Inflammatory macrophage (primary cell): ENCODE data around the gene CCL8.
A peak's percentile ranks its signal among the peaks of the same experiment; 100 is the strongest.
"Not testable (repeated sequence)": the region's sequence is repeated elsewhere in the genome, so short reads cannot be mapped to it uniquely, and the experiment has no call there.

Experiments
- DNase-seq, 2 donors: peaks; one replicate each; pipeline ENCODE4 v3.0.0-alpha.2; 2020 to 2022

CCL8 gene

DNA sequence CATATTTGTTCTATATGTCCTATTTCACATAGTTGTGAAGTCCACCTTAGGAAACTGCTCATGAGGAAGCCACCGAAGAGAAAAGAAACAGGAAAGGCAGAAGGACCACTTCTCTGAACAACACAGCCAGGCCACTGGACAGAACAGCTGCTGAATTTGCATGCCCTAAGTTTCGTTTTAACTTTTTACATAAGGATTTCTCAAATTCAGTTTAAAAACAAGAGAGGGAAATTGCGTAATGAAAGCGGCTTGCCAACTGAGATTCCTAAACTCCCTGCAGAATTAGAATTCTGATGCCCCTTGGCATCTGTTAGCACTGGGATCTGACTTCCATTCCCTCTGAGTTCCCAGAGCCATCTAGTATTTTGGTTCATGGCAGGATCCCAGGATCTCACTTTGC lies 5.0 kb upstream of the CCL8 start:
- DNase-seq, result peak; percentile 70 to 78

DNA sequence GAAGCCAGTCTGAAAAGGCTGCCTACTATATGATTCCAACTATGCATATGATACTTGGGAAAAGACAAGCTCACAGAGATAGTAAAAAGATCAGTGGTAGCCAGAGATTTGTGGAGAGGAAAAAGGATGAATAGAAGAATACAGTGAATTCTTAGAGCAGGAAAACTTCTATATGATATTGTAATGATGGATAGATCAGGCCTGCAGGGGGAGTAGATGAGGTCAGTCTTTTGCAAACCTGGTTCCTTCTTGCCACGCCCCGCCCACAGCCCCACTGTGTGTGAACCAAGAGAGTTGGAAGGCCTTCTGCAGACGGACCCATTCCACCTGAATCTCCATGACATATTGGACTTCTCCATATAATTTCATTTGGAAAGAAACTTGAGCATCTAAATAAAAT lies 761 bp upstream of the CCL8 start:
- DNase-seq, result peak; percentile 56 to 73

DNA sequence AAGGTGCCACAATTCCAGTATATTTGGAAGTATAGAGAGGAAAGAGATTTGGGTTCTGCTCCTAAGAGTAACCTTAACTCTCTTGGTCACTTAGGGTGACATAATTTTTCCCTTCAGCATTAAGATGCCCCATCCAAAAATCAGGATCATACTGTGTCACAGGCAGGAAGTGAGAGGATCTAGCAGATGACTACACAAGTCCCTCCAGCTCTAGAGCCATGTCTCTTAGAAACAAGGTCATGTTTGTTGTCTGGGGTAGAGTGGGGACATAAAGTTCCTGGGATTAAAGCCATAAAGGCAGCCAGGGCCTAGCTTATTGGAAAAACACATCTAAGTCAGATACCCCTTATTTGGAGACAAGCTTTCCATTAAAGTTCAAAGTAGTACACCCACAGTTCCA lies 2.7 kb downstream of the CCL8 start:
- no peak for DNase-seq

DNA sequence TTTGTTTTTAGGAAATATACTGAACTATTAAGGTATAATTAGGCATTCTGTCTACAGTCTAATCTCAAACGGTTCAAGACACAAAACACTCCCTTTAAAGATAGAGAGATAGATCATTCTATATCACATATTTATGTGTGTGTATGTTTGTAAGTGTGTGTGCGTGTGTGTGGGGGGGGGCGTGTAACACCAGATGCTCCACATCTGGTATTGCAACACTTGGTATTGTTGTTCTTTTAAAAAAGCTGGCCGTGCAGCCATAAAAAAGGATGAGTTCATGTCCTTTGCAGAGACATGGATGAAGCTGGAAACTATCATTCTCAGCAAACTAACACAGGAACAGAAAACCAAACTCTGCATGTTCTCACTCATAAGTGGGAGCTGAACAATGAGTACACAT lies 8.3 kb downstream of the CCL8 start:
- not testable (repeated sequence) for DNase-seq

DNA sequence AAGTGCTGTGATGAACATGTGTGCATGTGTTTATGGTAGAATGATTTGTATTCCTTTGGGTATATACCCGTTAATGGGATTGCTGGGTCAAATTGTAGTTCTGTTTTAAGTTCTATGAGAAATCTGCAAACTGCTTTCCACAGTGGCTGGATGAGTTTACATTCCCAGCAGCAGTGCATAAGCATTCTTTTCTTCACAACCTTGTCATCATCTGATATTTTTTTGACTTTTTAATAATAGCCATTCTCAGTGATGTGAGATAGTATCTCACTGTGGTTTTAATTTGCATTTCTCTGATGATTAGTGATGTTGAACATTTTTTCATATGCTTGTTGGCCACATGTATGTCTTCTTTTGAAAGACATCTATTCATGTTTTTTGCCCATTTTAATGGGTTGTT lies 18.5 kb downstream of the CCL8 start:
- no peak for DNase-seq

DNA sequence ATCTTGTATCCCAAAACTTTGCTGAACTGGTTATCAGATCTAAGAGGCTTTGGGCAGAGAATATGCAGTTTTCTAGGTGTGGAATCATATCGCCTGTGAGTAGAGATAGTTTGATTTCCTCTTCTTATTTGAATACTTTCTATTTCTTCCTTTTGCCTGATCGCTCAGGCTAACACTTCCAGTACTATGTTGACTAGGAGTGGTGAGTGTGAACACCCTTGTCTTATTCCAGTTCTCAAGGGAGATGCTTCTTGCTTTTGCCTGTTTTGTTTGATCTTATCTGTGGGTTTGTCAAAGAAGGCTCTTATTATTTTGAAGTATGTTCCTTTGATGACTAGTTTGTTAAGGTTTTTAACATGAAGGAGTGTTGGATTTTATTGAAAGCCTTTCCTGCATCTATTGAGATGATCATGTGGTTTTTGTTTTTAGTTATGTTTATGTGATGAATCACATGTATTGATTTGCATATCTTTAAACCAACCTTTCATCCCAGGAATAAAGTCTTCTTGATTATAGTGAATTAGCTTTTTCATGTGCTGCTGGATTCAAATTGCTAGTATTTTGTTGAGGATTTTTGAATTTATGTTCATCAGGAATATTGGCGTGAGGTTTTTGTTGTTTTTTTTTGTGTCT lies 20.0 kb downstream of the CCL8 start:
- DNase-seq, result no peak

DNA sequence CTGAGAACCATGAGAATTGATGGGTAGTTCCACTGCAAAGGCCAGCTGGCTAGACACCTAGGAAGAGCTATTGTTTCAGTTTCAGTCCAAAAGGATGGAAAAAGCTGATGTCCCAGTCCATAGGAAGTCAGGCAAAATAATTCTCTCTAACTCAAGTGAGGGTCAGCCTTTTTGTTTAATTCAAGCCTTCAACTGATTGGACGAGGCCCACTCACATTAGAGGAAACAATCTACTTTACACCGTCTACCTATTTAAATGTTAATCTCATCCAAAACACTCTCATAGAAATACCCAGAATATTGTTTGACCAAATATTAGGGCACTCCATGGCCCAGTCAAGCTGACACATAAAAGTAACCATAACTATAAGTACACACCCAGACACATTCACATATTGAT lies 22.7 kb downstream of the CCL8 start:
- DNase-seq, result no peak

DNA sequence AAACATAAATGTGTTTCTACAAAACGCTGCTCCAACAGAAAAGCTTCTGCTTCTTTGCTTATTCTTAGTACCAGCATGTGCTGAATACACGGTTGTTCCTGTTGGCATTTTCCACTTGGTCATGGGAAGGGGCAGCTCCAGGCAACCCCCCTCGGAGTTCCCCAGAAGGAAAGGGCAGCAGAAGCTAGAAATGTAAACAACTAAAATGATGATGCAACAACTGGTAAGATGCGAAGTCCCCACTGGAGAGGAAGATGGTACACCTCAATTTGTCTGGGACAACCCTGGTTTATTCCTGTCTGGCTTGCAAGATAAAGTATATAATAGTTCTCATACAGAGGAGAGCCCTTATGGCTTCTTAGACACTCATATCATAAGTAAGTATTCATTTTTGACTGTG lies 27.8 kb downstream of the CCL8 start:
- DNase-seq, result no peak

DNA sequence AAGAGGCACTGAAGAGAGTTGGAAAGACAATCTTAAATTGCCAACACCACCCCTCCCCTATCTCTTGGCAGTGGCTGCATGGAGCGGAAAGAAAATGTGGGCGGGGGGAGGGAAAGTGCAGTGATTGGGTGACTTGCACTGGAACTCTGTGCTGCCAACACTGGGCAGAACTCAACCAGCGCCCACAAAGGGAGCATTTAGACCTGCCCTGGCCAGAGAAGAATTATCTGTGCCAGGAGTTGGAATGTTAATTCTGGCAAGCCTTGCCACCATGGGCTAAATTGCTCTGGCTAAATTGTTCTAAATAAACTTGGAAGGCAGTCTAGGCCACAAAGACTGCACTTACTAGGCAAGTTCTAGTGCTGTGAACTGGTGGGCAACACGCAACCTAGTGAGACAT lies 30.5 kb downstream of the CCL8 start:
- DNase-seq, result no peak

DNA sequence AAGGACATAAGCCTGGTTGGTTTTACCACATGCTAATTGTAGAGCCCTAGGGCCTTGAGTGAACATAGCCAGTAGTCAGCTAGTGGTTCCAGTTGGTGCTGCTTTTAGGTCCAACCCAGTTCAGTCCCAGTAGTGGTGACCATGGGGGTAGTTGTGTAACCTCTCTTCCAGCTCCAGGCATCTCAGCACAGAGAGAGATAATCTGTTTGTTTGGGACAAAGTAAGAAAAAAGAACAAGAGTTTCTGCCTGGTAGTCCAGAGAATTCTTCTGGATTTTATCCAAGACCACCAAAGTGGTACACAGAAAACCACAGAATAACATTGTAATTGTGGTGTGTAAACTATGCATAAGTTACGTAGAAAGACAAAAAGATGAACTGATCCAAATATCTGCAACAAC lies 31.9 kb downstream of the CCL8 start:
- no peak for DNase-seq

DNA sequence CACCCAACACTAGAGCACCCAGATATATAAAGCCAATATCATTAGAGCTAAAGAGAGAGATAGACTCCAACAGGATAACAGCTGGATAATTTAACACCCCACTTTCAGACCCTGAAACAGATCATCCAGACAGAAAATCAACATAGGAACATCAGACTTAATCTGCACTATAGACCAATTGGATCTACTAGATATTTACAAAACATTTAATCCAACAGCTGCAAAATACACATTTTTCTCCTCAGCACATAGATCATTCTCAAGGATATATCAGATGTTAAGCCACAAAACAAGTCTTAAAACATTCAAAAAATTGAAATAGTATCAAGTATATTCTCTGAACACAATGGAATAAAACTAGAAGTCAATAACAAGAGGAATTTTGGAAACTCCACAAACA lies 33.0 kb downstream of the CCL8 start:
- no peak for DNase-seq

DNA sequence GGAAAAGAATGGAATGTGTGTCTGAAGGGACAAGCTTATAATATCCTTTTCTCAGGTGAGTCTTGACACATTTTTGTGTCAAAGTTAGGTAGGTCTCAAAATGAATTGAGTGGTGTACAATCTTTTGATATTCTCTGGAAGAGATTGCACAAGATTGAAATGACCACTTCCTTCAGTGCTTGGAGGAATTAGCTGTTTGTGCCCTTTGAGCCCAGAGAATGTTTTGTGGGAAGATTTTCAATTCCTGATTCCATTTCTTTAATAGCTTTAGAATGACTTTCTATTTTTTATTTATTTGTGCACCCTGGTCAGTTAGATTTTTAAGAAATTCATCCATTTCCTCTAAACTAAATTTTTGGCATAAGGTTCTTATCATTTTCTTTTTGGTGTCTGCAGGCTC lies 35.4 kb downstream of the CCL8 start:
- no peak for DNase-seq

DNA sequence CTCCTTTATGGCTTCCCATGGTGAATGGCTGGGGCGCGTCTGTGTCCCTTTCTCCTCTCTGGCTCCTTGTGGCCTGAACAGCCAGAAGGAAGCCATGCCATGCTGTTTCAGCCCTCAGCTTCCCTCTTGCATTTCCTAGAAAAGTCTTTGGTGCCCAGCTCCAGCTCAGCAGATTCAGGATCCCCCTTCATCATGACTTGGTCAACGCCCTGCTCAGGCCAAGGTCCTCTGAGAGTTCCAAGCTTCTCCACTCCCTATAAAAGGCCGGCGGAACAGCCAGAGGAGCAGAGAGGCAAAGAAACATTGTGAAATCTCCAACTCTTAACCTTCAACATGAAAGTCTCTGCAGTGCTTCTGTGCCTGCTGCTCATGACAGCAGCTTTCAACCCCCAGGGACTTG lies 37.0 kb downstream of the CCL8 start, which contains the start of gene CCL13:
Gene CCL13, plus strand, starts transcription at position 287 of the 400 bp plus-strand sequence. Its CDS starts 47 bp downstream, at position 334.
- no peak for DNase-seq

DNA sequence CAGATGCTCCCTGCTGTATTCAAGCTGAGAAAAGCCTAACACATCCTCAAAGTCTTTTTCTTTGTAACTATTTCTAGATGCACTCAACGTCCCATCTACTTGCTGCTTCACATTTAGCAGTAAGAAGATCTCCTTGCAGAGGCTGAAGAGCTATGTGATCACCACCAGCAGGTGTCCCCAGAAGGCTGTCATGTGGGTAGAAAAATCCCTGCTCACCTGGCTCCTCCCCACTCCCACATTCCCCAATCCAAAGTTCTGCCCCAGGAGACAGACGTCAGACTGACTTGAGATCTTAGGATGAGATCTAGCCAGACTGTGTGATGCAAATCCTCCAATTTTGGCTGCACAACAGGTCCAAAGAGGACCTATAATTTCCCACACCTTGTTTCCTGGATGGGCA lies 38.2 kb downstream of the CCL8 start:
- DNase-seq, result no peak

DNA sequence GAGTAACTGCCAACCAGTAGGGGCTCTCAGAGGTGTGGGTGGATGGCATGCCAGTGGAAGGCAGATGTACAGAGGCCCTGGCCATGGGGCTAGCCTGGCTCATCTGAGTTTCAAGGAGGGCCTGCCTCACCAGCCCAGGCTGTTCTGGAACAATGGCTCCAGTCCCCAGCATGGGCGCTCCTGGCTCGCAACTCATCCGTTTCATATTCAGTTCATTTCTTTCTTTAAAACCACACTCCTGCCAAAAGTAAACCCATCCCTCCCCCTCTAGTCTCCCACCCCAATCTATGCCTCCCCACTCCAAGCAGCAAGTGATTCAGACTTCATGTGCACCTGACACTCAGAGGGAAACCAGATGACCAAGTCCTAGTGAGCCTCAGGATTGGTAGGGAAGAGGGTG lies 39.4 kb downstream of the CCL8 start:
- DNase-seq, result no peak

DNA sequence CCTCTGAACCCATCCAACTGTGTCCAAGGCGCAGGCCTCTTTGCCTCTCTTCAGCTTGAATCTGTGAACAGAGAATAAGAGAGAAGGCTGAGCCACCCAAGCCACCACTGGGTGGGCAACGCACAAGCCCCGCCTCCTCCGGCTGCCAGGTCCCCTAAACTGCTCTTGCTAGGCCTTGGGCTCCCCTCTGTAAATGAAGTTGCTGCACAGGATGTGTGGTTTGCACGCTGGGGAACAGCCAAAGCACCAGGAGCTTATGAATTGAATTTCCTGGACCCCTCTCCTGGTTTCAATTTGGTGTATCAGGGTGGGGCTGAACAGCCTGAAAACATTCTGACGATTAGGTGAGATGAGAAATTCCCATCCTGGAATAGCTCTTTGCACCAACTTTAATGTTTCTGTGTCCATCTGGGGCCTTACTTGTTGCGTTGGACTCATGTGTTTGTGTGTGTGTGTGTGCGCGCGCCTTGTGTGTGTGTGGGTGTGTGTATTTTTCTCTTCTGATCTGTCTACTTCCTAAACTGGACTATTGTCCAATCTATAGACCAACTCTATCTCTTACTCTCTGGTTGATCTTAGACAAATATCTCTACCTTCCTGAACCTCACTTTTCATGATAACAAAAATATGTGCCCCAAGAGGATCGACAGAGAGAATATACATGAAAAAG lies 41.5 kb downstream of the CCL8 start:
- DNase-seq, result peak; percentile 43 to 60

DNA sequence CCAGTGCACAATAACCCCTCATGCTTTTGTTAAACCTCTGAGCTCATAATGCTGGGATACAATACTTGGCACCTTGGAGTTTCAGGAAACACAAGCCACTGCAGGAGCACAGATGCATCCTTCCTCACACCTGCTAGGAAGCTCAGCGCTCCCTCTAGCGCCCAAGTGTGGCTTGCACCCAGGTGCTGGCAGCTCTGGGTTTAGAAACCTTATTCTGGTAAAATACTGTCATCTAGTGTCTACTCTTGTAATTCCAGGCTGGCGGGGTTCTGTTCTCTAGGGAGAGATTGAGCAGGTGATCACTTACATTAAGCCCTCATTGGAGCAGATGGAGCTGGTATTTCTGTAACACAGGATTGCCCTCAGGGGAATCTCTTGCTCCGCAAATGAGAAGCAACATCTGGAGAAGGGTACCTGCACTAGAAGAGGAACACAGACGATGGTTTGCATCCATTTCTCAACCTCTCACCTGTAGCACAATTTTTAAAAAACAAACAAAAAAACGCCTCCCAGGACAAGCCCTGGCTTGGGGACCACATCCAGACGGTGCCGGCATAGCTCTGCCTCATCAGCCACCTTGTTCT lies 42.3 kb downstream of the CCL8 start:
- peak; percentile 88 to 91 for DNase-seq

DNA sequence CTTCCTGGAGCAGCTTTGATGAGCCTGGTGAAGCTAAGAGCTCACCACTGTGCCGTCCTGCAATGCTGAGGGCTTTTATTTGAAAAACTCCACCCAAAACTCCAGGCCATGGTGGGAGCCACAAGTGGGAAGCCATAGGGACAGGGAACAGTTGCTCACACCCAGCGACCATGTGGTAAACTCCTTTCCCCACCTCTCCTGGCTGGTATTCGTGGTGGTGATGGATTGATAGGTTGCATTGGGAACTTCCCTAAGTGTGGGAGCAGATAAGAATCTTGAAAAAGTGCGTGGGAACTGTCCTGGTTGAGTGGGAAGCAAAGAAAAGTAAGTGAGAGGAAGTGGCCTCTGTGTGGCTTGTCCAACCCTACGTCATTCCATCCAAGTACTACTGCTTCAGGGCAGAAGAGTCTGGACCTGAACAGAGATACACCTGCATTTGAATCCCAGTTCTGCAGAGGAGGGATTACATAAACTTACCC lies 44.0 kb downstream of the CCL8 start, which contains the start of gene CCL1:
Gene CCL1, minus strand, starts transcription at position 51 of the 479 bp plus-strand sequence. CDS start 72 bp downstream, outside the sequence.
- DNase-seq, result peak; percentile 65 to 81

DNA sequence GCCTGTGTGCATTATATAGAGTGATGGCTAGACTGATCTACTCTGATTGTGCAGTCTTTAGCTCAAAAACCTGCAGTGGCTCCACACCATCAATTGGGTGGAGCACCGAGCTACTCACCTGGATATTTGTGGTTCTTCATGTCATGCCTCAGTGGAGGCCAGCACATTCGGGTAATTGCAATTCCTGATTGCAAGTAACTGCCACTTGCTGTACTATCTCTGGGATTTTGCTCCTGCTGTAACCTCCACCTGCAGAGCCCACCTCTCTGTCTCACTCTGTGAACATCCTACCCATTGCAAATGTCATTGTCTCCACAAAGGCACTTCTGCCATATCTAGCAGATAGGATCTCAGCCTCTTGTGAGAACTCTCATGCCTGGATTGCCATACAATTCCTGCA lies 45.5 kb downstream of the CCL8 start:
- no peak for DNase-seq

DNA sequence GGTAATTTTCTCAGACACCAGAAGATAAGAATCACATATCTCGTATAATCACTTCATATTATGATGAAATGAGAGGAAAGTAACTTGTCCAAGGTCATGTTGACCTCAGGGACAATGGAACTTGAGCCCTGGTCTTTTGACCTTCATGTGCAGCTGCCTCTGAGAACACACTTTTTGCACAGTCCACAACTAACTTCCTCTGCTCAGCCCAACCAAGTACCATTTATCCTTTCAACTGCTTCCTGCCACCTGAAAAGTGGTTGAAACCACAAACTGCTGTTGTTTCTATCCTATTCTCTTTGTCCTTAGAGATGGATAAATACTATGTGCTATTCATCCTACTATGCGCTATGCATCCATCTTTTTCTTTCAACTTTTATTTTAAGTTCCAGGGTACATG lies 46.1 kb downstream of the CCL8 start:
- DNase-seq, result no peak

DNA sequence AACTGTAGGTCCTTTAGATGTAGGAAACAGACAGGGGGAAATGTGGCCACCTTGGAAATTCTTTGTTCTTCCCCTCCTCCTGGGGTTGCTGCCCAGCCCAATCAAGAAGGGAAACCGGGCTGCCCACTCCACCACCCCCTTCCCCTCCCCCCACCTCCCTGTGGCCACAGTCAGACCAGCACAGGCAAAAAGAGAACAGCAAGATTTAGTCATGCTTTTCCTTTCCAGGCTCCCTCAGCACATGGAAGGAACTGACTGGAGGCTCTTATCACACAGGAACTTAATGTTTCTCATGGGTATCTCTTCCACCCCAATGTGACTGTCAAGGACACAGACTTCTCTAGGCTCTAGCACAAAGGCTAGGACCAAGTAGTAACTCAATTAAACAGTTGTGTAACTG lies 46.8 kb downstream of the CCL8 start:
- peak; percentile 58 to 80 for DNase-seq

DNA sequence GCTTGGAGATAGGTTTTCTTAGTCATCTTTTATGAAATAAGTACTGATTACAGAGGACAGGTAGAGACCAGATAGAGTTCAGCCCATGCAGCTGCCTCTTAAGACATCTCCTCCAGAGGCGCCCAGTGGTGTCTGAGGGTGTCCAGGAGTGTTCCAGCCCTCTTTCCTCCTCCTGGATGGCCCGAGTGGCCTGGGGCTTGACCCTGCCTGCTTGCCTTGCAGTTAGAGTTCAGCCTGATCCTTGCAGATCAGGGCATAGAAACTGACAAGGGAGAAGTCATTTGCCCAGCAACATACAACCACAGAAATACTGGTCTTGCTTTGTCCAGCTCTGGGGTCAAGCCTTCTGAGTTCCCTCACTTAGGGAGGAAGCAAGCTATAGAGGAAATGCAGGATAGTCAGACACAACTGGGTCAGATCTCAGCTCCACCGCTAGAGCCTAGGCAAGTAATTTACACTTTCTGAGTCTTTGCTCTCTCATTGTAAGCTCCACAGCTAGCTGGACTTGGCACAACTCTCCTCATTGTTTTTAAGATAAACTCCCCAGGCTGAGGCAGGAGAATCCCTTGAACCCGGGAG lies 47.4 kb downstream of the CCL8 start:
- peak; percentile 70 for DNase-seq

DNA sequence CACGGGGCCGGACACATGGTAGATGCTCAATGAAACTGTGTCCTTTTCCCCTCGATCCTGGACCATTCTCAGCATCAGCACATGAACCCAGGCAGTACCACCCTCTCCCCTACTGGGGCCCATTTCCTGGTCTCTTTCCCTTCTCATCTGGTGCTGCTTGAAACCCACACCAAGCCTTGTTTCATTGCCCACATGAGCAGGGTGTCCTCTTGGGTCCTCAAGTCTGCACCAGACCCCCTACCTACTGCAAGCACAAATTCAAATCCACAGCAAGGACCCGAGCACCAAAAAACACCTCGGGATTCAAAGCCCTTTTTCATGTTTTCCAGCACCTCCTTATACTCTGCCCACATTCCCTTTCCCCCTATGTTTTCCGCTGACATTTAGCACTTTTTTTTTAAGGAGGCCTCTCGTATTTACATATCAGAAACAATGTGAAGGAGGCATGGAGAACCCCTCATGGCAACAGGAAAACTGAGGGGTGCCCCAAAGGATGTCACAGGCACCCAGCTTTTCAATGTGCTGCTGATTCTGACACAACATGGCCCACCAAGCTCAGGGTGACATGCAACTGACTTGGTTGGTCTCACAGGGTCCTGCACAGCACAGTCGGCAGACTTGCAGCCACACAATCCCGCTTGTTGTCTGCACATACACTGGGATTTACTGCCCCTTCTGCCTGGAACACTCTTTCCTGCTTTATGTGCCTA lies 48.4 kb downstream of the CCL8 start:
- DNase-seq, result no peak
